ENCODE measurements around the gene PZP. TPM values are rescaled to one million over a fixed set of nuclear protein-coding genes. Genes with fewer than 3 reads are reported as not detected.

PZP gene
- total and polyA plus RNA-seq, 10 of the 15 experiments (the other 5 are each of a cell fraction or from before 2014, with no cell fraction given) = not detected

DNA sequence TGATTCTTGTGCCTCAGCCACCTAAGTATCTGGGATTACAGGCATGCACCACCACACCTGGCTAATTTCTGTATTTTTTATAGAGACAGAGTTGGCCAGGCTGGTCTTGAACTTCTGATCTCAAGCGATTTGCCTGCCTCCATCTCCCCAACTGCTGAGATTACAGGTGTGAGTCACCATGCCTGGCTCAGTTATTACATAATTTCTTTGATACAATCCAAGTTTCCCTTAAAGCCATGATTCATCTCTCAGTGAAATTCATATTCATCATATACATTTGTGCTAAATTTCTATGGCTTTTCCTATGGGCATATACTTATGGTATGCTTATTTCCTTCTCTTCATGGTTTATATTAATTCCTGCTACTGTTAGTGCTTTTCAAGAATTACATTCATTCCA, 29.1 kb upstream of the PZP start:
- Histone ChIP-seq H3K79me2 (ENCODE audit: control insufficient read depth, insufficient read depth, low read length) (no peaks in the 10 kb centered on the region), H4K20me1 (ENCODE audit: control insufficient read depth, insufficient read depth) (no peaks in the 10 kb centered on the region), H3K4me2 (ENCODE audit: control insufficient read depth, insufficient read depth) (no peak overlapping the region), H3K4me3 (no peak overlapping the region), H3K27ac (ENCODE audit: control insufficient read depth, insufficient read depth) (no peak overlapping the region), H3K9me3 (replicated peaks; ENCODE audit: control insufficient read depth, insufficient read depth, low read length) (no peaks in the 10 kb centered on the region), H3K4me1 (ENCODE audit: control insufficient read depth, insufficient read depth, low read length) (no peaks in the 10 kb centered on the region), H2AFZ (ENCODE audit: control insufficient read depth, low read depth, low read length) (no peak overlapping the region), H3K36me3 (ENCODE audit: control insufficient read depth in 2 of 2, insufficient read depth in 2 of 2, low read length in 1 of 2) (no peaks in the 10 kb centered on the region), H3K27me3 (replicated peaks in 1 of 2; ENCODE audit: control insufficient read depth in 2 of 2, insufficient read depth in 2 of 2, low read length in 1 of 2) (peaks cover 2 to 4% of the 10 kb centered on the region in 2 experiments; a peak in 2 of 4 replicates), H3K9ac (ENCODE audit: control insufficient read depth, insufficient read depth, low read length) (no peak overlapping the region)
- DNase-seq (ENCODE audit: low read depth, low spot score) (no peak), ATAC-seq (no peak), FAIRE-seq (no peak)
- no TSS peak for BruUV-seq (replicated peaks)
- ChIA-PET SMC1A (ENCODE audit: uncharacterized antibody, unreplicated experiment) (no interaction called here), POLR2A (no interaction called here), RAD21 (ENCODE audit: unreplicated experiment) (no interaction called here), CTCF (no interaction called here)
- in situ Hi-C loops (cut with MboI) (no loop called here), intact Hi-C loops (cut with micrococcal nuclease; ENCODE audit: unreplicated experiment) (no loop called here)
- WGBS (ENCODE audit: insufficient coverage, insufficient replicate concordance, low lambda C conversion rate, missing lambda C conversion rate) = 73% methylated on average over 1 of the region's 1 CpG
- TF ChIP-seq CEBPB (IDR thresholded peaks at IDR 0.05; ENCODE audit: borderline replicate concordance in 1 of 2, low read depth in 2 of 2, low read length in 2 of 2) = no peak
- TF ChIP-seq, protein P1, sequence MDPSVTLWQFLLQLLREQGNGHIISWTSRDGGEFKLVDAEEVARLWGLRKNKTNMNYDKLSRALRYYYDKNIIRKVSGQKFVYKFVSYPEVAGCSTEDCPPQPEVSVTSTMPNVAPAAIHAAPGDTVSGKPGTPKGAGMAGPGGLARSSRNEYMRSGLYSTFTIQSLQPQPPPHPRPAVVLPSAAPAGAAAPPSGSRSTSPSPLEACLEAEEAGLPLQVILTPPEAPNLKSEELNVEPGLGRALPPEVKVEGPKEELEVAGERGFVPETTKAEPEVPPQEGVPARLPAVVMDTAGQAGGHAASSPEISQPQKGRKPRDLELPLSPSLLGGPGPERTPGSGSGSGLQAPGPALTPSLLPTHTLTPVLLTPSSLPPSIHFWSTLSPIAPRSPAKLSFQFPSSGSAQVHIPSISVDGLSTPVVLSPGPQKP (IDR thresholded peaks at IDR 0.05; ENCODE audit: low read depth, low read length) = no peak
- no peak for TF ChIP-seq MEF2A (IDR thresholded peaks at IDR 0.05; ENCODE audit: insufficient read depth, low read depth, low read length)
- TF ChIP-seq, protein P2, sequence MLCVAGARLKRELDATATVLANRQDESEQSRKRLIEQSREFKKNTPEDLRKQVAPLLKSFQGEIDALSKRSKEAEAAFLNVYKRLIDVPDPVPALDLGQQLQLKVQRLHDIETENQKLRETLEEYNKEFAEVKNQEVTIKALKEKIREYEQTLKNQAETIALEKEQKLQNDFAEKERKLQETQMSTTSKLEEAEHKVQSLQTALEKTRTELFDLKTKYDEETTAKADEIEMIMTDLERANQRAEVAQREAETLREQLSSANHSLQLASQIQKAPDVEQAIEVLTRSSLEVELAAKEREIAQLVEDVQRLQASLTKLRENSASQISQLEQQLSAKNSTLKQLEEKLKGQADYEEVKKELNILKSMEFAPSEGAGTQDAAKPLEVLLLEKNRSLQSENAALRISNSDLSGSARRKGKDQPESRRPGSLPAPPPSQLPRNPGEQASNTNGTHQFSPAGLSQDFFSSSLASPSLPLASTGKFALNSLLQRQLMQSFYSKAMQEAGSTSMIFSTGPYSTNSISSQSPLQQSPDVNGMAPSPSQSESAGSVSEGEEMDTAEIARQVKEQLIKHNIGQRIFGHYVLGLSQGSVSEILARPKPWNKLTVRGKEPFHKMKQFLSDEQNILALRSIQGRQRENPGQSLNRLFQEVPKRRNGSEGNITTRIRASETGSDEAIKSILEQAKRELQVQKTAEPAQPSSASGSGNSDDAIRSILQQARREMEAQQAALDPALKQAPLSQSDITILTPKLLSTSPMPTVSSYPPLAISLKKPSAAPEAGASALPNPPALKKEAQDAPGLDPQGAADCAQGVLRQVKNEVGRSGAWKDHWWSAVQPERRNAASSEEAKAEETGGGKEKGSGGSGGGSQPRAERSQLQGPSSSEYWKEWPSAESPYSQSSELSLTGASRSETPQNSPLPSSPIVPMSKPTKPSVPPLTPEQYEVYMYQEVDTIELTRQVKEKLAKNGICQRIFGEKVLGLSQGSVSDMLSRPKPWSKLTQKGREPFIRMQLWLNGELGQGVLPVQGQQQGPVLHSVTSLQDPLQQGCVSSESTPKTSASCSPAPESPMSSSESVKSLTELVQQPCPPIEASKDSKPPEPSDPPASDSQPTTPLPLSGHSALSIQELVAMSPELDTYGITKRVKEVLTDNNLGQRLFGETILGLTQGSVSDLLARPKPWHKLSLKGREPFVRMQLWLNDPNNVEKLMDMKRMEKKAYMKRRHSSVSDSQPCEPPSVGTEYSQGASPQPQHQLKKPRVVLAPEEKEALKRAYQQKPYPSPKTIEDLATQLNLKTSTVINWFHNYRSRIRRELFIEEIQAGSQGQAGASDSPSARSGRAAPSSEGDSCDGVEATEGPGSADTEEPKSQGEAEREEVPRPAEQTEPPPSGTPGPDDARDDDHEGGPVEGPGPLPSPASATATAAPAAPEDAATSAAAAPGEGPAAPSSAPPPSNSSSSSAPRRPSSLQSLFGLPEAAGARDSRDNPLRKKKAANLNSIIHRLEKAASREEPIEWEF (IDR thresholded peaks at IDR 0.05; ENCODE audit: insufficient replicate concordance, low read depth, low read length) = no peak
- no peak for TF ChIP-seq SMAD1 (IDR thresholded peaks at IDR 0.05; ENCODE audit: low read depth, partially characterized antibody)
- TF ChIP-seq, protein P3, sequence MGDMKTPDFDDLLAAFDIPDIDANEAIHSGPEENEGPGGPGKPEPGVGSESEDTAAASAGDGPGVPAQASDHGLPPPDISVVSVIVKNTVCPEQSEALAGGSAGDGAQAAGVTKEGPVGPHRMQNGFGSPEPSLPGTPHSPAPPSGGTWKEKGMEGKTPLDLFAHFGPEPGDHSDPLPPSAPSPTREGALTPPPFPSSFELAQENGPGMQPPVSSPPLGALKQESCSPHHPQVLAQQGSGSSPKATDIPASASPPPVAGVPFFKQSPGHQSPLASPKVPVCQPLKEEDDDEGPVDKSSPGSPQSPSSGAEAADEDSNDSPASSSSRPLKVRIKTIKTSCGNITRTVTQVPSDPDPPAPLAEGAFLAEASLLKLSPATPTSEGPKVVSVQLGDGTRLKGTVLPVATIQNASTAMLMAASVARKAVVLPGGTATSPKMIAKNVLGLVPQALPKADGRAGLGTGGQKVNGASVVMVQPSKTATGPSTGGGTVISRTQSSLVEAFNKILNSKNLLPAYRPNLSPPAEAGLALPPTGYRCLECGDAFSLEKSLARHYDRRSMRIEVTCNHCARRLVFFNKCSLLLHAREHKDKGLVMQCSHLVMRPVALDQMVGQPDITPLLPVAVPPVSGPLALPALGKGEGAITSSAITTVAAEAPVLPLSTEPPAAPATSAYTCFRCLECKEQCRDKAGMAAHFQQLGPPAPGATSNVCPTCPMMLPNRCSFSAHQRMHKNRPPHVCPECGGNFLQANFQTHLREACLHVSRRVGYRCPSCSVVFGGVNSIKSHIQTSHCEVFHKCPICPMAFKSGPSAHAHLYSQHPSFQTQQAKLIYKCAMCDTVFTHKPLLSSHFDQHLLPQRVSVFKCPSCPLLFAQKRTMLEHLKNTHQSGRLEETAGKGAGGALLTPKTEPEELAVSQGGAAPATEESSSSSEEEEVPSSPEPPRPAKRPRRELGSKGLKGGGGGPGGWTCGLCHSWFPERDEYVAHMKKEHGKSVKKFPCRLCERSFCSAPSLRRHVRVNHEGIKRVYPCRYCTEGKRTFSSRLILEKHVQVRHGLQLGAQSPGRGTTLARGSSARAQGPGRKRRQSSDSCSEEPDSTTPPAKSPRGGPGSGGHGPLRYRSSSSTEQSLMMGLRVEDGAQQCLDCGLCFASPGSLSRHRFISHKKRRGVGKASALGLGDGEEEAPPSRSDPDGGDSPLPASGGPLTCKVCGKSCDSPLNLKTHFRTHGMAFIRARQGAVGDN (IDR thresholded peaks at IDR 0.05) = no peak
- TF ChIP-seq JUNB (IDR thresholded peaks at IDR 0.05) = no peak
- no peak for TF ChIP-seq ESRRA (IDR thresholded peaks at IDR 0.05; ENCODE audit: low read length)
- no peak for TF ChIP-seq SP1 (IDR thresholded peaks at IDR 0.05; ENCODE audit: low read depth, low read length)
- no peak for TF ChIP-seq MYB (IDR thresholded peaks at IDR 0.05; ENCODE audit: borderline replicate concordance, low read depth, low read length)
- TF ChIP-seq STAT1 (conservative IDR thresholded peaks at IDR 0.05) = no peak
- no peak for TF ChIP-seq PAX5 (IDR thresholded peaks at IDR 0.05; ENCODE audit: borderline replicate concordance, low read depth, low read length)
- TF ChIP-seq NFIC (IDR thresholded peaks at IDR 0.05; ENCODE audit: low read depth, low read length) = no peak
